Measurements from ENCODE around the gene SUPT6H.

Gene SUPT6H

GRCh38 chr17:28740406-28741357 is 78.7 kb downstream of the SUPT6H start:
- no peak for TF ChIP-seq TOX (CRISPR knock-in tag; IDR thresholded peaks at IDR 0.05; ENCODE audit: borderline replicate concordance)
- TF ChIP-seq OSR1 (CRISPR knock-in tag; IDR thresholded peaks at IDR 0.05): no peak
- TF ChIP-seq ZNF70 (CRISPR knock-in tag; IDR thresholded peaks at IDR 0.05): no peak
- no peak for TF ChIP-seq RARB (CRISPR knock-in tag; IDR thresholded peaks at IDR 0.05)
- TF ChIP-seq POU6F1 (CRISPR knock-in tag; IDR thresholded peaks at IDR 0.05; ENCODE audit: borderline replicate concordance, low read depth): no peak
- TF ChIP-seq TCF4 (CRISPR knock-in tag; IDR thresholded peaks at IDR 0.05; ENCODE audit: borderline replicate concordance): no peak
- no peak for TF ChIP-seq CSDC2 (CRISPR knock-in tag; IDR thresholded peaks at IDR 0.05)
- no peak for TF ChIP-seq ZNF565 (CRISPR knock-in tag; conservative IDR thresholded peaks at IDR 0.05; ENCODE audit: low read depth)
- TF ChIP-seq TSHZ2 (CRISPR knock-in tag; IDR thresholded peaks at IDR 0.05): no peak
- TF ChIP-seq ESRRG (CRISPR knock-in tag; IDR thresholded peaks at IDR 0.05): no peak
- no peak for TF ChIP-seq ZFP3 (CRISPR knock-in tag; IDR thresholded peaks at IDR 0.05)
- no peak for TF ChIP-seq BACH2 (CRISPR knock-in tag; IDR thresholded peaks at IDR 0.05; ENCODE audit: borderline replicate concordance)
- TF ChIP-seq ZFP30 (CRISPR knock-in tag; IDR thresholded peaks at IDR 0.05): no peak
- TF ChIP-seq CREB5 (CRISPR knock-in tag; IDR thresholded peaks at IDR 0.05; ENCODE audit: low read depth): no peak
- TF ChIP-seq ISL1 (CRISPR knock-in tag; IDR thresholded peaks at IDR 0.05): no peak
- TF ChIP-seq ARNTL (CRISPR knock-in tag; IDR thresholded peaks at IDR 0.05; ENCODE audit: borderline replicate concordance, low read depth): no peak
- no peak for TF ChIP-seq PATZ1 (CRISPR knock-in tag; IDR thresholded peaks at IDR 0.05; ENCODE audit: borderline replicate concordance)
- TF ChIP-seq GLIS3 (CRISPR knock-in tag; IDR thresholded peaks at IDR 0.05): no peak
- ATAC-seq: no peak

- no peak for ATAC-seq
- TF ChIP-seq ZNF8 (CRISPR knock-in tag; IDR thresholded peaks at IDR 0.05): no peak
- TF ChIP-seq BACH2 (CRISPR knock-in tag; IDR thresholded peaks at IDR 0.05; ENCODE audit: borderline replicate concordance): no peak
- TF ChIP-seq POU6F1 (CRISPR knock-in tag; IDR thresholded peaks at IDR 0.05; ENCODE audit: borderline replicate concordance, low read depth): no peak
- no peak for TF ChIP-seq TCF4 (CRISPR knock-in tag; IDR thresholded peaks at IDR 0.05; ENCODE audit: borderline replicate concordance)
- TF ChIP-seq ZFP3 (CRISPR knock-in tag; IDR thresholded peaks at IDR 0.05): no peak
- TF ChIP-seq ZNF565 (CRISPR knock-in tag; conservative IDR thresholded peaks at IDR 0.05; ENCODE audit: low read depth): no peak
- TF ChIP-seq TSHZ2 (CRISPR knock-in tag; IDR thresholded peaks at IDR 0.05): no peak
- no peak for TF ChIP-seq ARNTL (CRISPR knock-in tag; IDR thresholded peaks at IDR 0.05; ENCODE audit: borderline replicate concordance, low read depth)
- TF ChIP-seq CSDC2 (CRISPR knock-in tag; IDR thresholded peaks at IDR 0.05): no peak
- TF ChIP-seq ESRRG (CRISPR knock-in tag; IDR thresholded peaks at IDR 0.05): no peak
- TF ChIP-seq PATZ1 (CRISPR knock-in tag; IDR thresholded peaks at IDR 0.05; ENCODE audit: borderline replicate concordance): no peak
- TF ChIP-seq SNAI2 (CRISPR knock-in tag; IDR thresholded peaks at IDR 0.05): no peak
- TF ChIP-seq OSR1 (CRISPR knock-in tag; IDR thresholded peaks at IDR 0.05): no peak
- no peak for TF ChIP-seq ZC3H10 (CRISPR knock-in tag; IDR thresholded peaks at IDR 0.05)
These were observed 79.6 kb downstream of the SUPT6H start for GRCh38 chr17:28741358-28742349.
